Upper lobe of left lung (tissue), 4 donors: Measurements from ENCODE around the gene APBA1.

Experiments used
- CTCF ChIP-seq, 6 experiments: fragments of 450-650 bp in 4 of 6; fragments of 200-600 bp in 2 of 6; sonication (generic) in 2 of 6; IDR thresholded peaks; one replicate each; pipeline ENCODE4 v1.5.1; 2016 to 2019; ENCODE audit warnings: antibody characterized with exemption in 6 of 6
- EP300 ChIP-seq, 4 donors: sonication (generic); formaldehyde crosslinking; IDR thresholded peaks; one replicate each; pipeline ENCODE4 v1.5.1; 2017; ENCODE audit warnings: antibody characterized with exemption in 4 of 4, control low read depth in 2 of 4
- POLR2A ChIP-seq, 4 donors: fragments of 450-650 bp; IDR thresholded peaks; one replicate each; pipeline ENCODE4 v1.5.1; 2016 to 2017; ENCODE audit warnings: antibody characterized with exemption in 4 of 4, mild to moderate bottlenecking in 2 of 4
- POLR2AphosphoS5 ChIP-seq, 2 donors: sonication (generic); formaldehyde crosslinking; IDR thresholded peaks; one replicate each; pipeline ENCODE4 v1.5.1; 2017; ENCODE audit warnings: antibody characterized with exemption in 2 of 2

GRCh38 chr9:69483886-69484422 is 188.2 kb downstream of the APBA1 start:
- TF ChIP-seq CTCF (IDR thresholded peaks at IDR 0.05) (no peak), POLR2AphosphoS5 (IDR thresholded peaks at IDR 0.05) (no peak), EP300 (IDR thresholded peaks at IDR 0.05) (no peak), POLR2A (IDR thresholded peaks at IDR 0.05) (no peak)
